GM12892 (cell line): ENCODE data around the gene PSEN1.

Source experiments
- POLR2A ChIP-seq: IDR thresholded peaks from 2 replicates; pipeline ENCODE4 v1.6.1; 2011; ENCODE audit warnings: low read depth, low read length, control low read depth
- POLR2AphosphoS5 ChIP-seq: IDR thresholded peaks from 2 replicates; pipeline ENCODE4 v1.6.1; 2011; ENCODE audit warnings: low read depth, low read length, control low read depth

- TF ChIP-seq POLR2A (no peak), POLR2AphosphoS5 (no peak)
Observed at GRCh38 chr14:73105727-73106126, 30.6 kb upstream of the PSEN1 start.
